Glutamatergic neuron (in vitro differentiated cells): ENCODE data around the gene PCDHA7. TPM values are rescaled to one million over a fixed set of nuclear protein-coding genes. Genes with fewer than 3 reads are reported as not detected.

Experiments
- DNase-seq: peaks from one replicate; pipeline ENCODE4 v3.0.0; 2022
- H3K27ac Mint-ChIP-seq: one replicate; pipeline ENCODE4 v1.8.0; 2020; ENCODE audit warnings: mild to moderate bottlenecking, mixed read lengths, inconsistent platforms; ENCODE audit not compliant: unreplicated experiment
- H3K27me3 Mint-ChIP-seq: one replicate; pipeline ENCODE4 v1.8.0; 2020; ENCODE audit warnings: mild to moderate bottlenecking, moderate library complexity, mixed read lengths, inconsistent platforms; ENCODE audit not compliant: unreplicated experiment
- H3K36me3 Mint-ChIP-seq: one replicate; pipeline ENCODE4 v1.8.0; 2020; ENCODE audit warnings: mild to moderate bottlenecking, mixed read lengths, inconsistent platforms; ENCODE audit not compliant: unreplicated experiment
- H3K4me1 Mint-ChIP-seq: one replicate; pipeline ENCODE4 v1.8.0; 2020; ENCODE audit warnings: mild to moderate bottlenecking, low read depth, mixed read lengths, inconsistent platforms; ENCODE audit not compliant: unreplicated experiment
- H3K4me3 Mint-ChIP-seq: one replicate; pipeline ENCODE4 v1.8.0; 2020; ENCODE audit warnings: mild to moderate bottlenecking, mixed read lengths, inconsistent platforms; ENCODE audit not compliant: unreplicated experiment
- H3K9me3 Mint-ChIP-seq: one replicate; pipeline ENCODE4 v1.8.0; 2020; ENCODE audit warnings: mild to moderate bottlenecking, moderate library complexity, mixed read lengths, inconsistent platforms; ENCODE audit not compliant: unreplicated experiment
- total RNA-seq: library from RNA; stranded (reverse); fragmentation: NEBNext Ultra II Directional; extraction: Animal tissue kit (Norgen Biotek cat#: 25700); gene quantifications from one replicate; pipeline ENCODE4 v1.2.1, GENCODE V29; 2021; ENCODE audit not compliant: unreplicated experiment
- TF ChIP-seq, protein P1 (sequence below): fragments of 200-600 bp; sonication (generic); IDR thresholded peaks from one replicate; pipeline ENCODE4 v1.5.0; 2021; ENCODE audit not compliant: partially characterized antibody, unreplicated experiment

The PCDHA7 gene
- total RNA-seq, 1 donor from 2014 or later, result 22.9 TPM

DNA sequence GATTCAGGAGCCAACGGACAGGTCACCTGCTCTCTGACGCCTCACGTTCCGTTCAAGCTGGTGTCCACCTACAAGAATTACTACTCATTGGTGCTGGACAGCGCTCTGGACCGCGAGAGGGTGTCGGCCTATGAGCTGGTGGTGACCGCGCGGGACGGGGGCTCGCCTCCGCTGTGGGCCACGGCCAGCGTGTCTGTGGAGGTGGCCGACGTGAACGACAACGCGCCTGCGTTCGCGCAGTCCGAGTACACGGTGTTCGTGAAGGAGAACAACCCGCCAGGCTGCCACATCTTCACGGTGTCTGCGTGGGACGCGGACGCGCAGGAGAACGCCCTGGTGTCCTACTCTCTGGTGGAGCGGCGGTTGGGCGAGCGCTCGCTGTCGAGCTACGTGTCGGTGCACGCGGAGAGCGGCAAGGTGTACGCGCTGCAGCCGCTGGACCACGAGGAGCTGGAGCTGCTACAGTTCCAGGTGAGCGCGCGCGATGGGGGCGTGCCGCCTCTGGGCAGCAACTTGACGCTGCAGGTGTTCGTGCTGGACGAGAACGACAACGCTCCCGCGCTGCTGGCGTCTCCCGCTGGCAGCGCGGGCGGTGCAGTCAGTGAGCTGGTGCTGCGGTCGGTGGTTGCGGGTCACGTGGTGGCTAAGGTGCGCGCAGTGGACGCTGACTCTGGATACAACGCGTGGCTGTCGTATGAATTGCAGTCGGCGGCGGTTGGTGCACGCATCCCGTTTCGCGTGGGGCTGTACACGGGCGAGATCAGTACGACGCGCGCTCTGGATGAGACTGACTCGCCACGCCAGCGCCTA is 23.3 kb downstream of the PCDHA7 start:
- Mint-ChIP-seq H3K27me3 (peaks cover 10% of the 10 kb centered on the region), H3K4me1 (peaks cover 8% of the 10 kb centered on the region), H3K9me3 (peaks cover 34% of the 10 kb centered on the region), H3K27ac (peak overlapping the region; percentile 99), H3K36me3 (peaks cover 62% of the 10 kb centered on the region), H3K4me3 (peak overlapping the region; percentile 86)
- TF ChIP-seq, protein P1, sequence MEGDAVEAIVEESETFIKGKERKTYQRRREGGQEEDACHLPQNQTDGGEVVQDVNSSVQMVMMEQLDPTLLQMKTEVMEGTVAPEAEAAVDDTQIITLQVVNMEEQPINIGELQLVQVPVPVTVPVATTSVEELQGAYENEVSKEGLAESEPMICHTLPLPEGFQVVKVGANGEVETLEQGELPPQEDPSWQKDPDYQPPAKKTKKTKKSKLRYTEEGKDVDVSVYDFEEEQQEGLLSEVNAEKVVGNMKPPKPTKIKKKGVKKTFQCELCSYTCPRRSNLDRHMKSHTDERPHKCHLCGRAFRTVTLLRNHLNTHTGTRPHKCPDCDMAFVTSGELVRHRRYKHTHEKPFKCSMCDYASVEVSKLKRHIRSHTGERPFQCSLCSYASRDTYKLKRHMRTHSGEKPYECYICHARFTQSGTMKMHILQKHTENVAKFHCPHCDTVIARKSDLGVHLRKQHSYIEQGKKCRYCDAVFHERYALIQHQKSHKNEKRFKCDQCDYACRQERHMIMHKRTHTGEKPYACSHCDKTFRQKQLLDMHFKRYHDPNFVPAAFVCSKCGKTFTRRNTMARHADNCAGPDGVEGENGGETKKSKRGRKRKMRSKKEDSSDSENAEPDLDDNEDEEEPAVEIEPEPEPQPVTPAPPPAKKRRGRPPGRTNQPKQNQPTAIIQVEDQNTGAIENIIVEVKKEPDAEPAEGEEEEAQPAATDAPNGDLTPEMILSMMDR, result no peak
- no peak for DNase-seq

DNA sequence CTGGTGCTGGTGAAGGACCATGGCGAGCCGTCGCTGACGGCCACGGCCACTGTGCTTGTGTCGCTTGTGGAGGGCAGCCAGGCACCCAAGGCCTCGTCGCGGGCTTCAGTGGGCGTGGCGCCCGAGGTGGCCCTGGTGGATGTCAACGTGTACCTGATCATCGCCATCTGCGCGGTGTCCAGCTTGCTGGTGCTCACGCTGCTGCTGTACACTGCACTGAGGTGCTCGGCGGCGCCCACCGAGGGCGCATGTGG is 23.8 kb downstream of the PCDHA7 start:
- no peak for DNase-seq
- H3K4me3 Mint-ChIP-seq, result no peak overlapping the region

DNA sequence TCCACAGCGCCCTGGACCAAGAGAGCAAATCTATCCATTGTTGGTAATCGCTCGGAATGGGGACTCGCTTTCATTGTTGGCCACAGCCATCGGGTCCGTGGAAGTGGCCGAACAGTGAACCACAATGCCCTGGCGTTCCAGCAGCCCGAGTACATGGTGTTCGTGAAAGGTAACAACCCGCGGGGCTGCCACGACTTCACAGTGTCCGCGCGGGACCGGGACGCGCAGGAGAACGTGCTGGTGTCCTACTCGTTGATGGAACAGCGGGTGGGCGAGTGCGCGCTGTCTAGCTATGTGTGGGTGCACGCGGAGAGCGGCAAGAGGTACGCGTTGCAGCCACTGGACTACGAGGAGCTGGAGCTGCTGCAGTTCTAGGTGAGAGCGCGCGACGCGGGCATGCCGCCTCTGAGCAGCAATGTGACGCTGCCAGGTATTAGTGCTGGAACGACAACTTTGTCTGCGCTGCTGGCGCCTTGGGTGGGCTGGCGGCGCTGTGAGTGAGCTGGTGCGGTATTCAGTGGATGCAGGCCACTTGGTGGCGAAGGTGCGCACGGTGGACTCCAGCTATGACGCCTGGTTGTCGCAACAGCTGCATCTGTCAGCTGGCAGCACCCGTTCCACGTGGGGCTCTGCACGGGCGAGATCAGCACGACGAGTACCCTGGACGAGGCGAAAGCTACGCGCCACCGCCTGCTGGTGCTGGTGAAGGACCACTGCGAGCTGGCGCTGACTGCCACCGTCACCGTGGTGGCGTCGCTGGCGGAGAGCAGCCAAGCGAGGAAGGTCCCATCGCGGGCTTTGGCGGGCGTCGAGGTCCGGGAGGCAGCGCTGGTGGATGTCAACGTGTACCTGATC is 28.6 kb downstream of the PCDHA7 start:
- no peak overlapping the region for H3K4me3 Mint-ChIP-seq
- TF ChIP-seq, protein P1, result no peak
- no peak for DNase-seq
- no peak overlapping the region for H3K27ac Mint-ChIP-seq
- H3K27me3 Mint-ChIP-seq, result peaks cover 5% of the 10 kb centered on the region
- peaks cover 3% of the 10 kb centered on the region for H3K4me1 Mint-ChIP-seq
- H3K36me3 Mint-ChIP-seq, result peaks cover 59% of the 10 kb centered on the region
- peaks cover 24% of the 10 kb centered on the region for H3K9me3 Mint-ChIP-seq

More for the DNA sequence above, 23.8 kb downstream of the PCDHA7 start:
- H3K9me3 Mint-ChIP-seq, result peaks cover 34% of the 10 kb centered on the region
- peaks cover 10% of the 10 kb centered on the region for H3K27me3 Mint-ChIP-seq
- TF ChIP-seq, protein P1, result no peak
- H3K27ac Mint-ChIP-seq, result no peak overlapping the region
- peaks cover 67% of the 10 kb centered on the region for H3K36me3 Mint-ChIP-seq
- H3K4me1 Mint-ChIP-seq, result peaks cover 8% of the 10 kb centered on the region

DNA sequence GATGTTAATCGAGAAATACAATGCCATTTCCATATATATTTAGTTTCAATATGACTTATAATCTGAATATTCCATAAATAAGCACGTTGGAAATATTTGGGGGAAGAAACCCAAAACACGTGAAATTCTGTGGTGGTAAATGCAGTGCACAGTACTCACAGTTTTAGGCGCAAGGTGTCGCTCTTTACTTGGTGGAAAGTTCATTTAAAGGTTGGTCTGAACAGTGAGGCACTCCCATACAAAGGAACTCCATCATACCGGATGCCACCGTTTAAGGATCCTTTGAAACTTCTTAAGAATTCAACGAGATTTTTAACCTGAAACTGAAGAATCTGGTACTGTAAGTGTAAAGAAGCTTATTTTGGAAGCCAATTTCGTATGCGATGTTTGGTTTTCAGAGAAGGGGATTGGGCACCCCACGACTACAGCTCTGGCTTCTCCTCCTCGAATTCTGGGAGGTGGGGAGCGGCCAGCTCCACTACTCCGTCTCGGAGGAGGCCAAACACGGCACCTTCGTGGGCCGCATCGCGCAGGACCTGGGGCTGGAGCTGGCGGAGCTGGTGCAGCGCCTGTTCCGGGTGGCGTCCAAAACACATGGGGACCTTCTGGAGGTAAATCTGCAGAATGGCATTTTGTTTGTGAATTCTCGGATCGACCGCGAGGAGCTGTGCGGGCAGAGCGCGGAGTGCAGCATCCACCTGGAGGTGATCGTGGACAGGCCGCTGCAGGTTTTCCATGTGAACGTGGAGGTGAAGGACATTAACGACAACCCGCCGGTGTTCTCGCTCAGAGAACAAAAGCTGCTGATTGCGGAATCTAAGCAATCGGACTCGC is 34.9 kb downstream of the PCDHA7 start, which contains the start of gene PCDHA11:
TSS of gene PCDHA11 (plus strand) at position 237 of the 834 bp plus-strand sequence. CDS start at position 384, 147 bp downstream.
- Mint-ChIP-seq H3K4me1 (peaks cover 8% of the 10 kb centered on the region), H3K9me3 (peaks cover 10% of the 10 kb centered on the region), H3K36me3 (peaks cover 23% of the 10 kb centered on the region), H3K4me3 (peak within 1 kb of the TSS; percentile 88), H3K27ac (peak within 1 kb of the TSS; percentile 93), H3K27me3 (peaks cover 7% of the 10 kb centered on the region)
- DNase-seq, result no peak
- TF ChIP-seq, protein P1, result no peak
